ENCODE measurements around the gene REC114. TPM values are rescaled to one million over a fixed set of nuclear protein-coding genes. Genes with fewer than 3 reads are reported as not detected.

The REC114 gene
- total RNA-seq, 1 donor from 2014 or later = not detected

GRCh38 chr15:73517566-73517965 lies 74.6 kb downstream of the REC114 start:
- peaks cover 20% of the 10 kb centered on the region for H3K27me3 Mint-ChIP-seq (ENCODE audit: low read depth)
- H3K9me3 Mint-ChIP-seq = no peaks in the 10 kb centered on the region
- no peak overlapping the region for H3K27ac Mint-ChIP-seq
- DNase-seq (ENCODE audit: low spot score) = no peak
- intact Hi-C loops (cut with micrococcal nuclease) = no loop called here
- peaks cover 8% of the 10 kb centered on the region for H3K4me1 Mint-ChIP-seq (ENCODE audit: low read depth)
- H3K36me3 Mint-ChIP-seq (ENCODE audit: low read depth) = no peaks in the 10 kb centered on the region
- no peak overlapping the region for H3K4me3 Mint-ChIP-seq (ENCODE audit: low read depth)

DNA sequence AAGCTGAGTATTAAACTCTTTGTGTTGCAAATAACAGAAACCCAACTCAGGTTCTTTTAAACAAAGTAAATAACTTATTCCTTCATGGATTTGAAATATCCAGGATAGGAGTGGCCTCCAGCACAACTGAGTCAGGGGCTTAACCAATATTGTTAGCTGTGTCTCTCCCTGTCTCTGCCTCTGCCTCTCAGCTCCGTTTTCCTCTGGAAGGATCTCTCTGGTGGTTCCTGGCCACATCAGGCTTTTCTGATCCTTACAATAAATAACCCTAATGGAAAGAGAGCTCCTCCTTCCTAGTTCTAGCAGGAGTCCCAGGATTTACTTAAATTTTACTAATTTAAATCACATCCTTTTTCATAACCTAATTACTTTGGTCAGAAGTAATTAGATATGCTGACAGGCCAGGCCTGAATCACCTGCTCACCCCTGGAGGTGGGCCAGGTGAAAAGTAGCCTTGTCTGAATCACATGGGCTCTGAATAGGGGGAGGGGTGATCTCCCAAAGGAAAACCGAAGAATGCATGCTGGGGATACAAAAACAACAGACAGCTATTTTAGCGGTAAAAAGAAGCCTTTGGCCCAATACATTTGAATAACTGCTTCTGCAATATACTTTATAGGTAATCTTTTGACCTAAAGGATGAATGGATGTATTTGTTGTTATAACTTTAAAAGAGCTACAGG lies 75.4 kb downstream of the REC114 start:
- no peak overlapping the region for H3K4me3 Mint-ChIP-seq (ENCODE audit: low read depth)
- DNase-seq (ENCODE audit: low spot score) = no peak
- H3K4me1 Mint-ChIP-seq (ENCODE audit: low read depth) = peaks cover 8% of the 10 kb centered on the region
- no peak overlapping the region for H3K27ac Mint-ChIP-seq
- H3K27me3 Mint-ChIP-seq (ENCODE audit: low read depth) = peaks cover 20% of the 10 kb centered on the region
- no peaks in the 10 kb centered on the region for H3K9me3 Mint-ChIP-seq
- intact Hi-C loops (cut with micrococcal nuclease) = no loop called here
- no peaks in the 10 kb centered on the region for H3K36me3 Mint-ChIP-seq (ENCODE audit: low read depth)

GRCh38 chr15:73518876-73519733 lies 76.1 kb downstream of the REC114 start:
- no peaks in the 10 kb centered on the region for H3K36me3 Mint-ChIP-seq (ENCODE audit: low read depth)

DNA sequence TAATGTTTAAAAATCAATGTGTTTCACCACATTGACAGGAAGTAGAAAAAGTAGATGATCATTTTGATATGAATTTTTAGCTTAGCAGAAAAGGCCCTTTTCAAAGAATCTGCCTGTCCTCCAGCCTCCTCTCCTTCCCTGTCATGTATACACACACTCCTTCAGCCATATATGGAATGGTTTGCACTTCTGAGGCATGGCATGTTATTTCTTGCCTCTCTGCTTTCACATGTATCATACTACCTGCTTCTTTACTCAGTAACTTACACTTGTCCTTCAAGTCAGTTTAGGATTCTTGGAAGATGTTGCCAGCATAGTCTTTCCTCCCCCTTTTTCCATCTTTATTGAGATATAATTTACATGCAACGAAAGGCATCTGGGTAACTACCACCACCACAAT lies 79.0 kb downstream of the REC114 start:
- Mint-ChIP-seq H3K27ac (no peak overlapping the region), H3K36me3 (ENCODE audit: low read depth) (no peaks in the 10 kb centered on the region), H3K4me1 (ENCODE audit: low read depth) (peaks cover 8% of the 10 kb centered on the region), H3K4me3 (ENCODE audit: low read depth) (no peak overlapping the region), H3K9me3 (no peaks in the 10 kb centered on the region), H3K27me3 (ENCODE audit: low read depth) (peaks cover 38% of the 10 kb centered on the region)
- intact Hi-C loops (cut with micrococcal nuclease) = no loop called here
- no peak for DNase-seq (ENCODE audit: low spot score)

More at GRCh38 chr15:73518876-73519733, 76.1 kb downstream of the REC114 start:
- no peaks in the 10 kb centered on the region for H3K9me3 Mint-ChIP-seq
- intact Hi-C loops (cut with micrococcal nuclease) = no loop called here
- H3K27me3 Mint-ChIP-seq (ENCODE audit: low read depth) = peaks cover 25% of the 10 kb centered on the region
- DNase-seq (ENCODE audit: low spot score) = no peak
- no peak overlapping the region for H3K27ac Mint-ChIP-seq
- H3K4me1 Mint-ChIP-seq (ENCODE audit: low read depth) = peaks cover 8% of the 10 kb centered on the region
- no peak overlapping the region for H3K4me3 Mint-ChIP-seq (ENCODE audit: low read depth)

DNA sequence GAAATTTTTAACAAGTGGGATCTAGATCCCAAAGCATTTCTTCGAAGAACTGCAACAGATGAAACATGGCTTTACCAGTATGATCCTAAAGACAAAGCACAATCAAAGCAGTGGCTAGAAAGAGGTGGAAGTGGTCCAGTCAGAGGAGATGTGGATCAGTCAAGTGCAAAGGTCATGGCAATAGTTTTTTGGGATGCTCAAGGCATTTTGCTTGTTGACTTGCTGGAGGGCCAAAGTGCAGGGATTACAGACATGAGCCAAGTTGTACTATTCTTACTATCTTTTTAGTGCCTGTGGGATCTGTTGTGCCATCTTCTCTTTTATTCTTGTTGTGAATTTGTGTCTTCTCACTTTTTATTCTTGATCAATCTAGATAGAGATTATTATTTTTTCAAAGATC lies 82.0 kb downstream of the REC114 start:
- intact Hi-C loops (cut with micrococcal nuclease) = no loop called here
- H3K4me3 Mint-ChIP-seq (ENCODE audit: low read depth) = no peak overlapping the region
- H3K9me3 Mint-ChIP-seq = no peaks in the 10 kb centered on the region
- H3K27ac Mint-ChIP-seq = no peak overlapping the region
- peaks cover 38% of the 10 kb centered on the region for H3K27me3 Mint-ChIP-seq (ENCODE audit: low read depth)
- peaks cover 2% of the 10 kb centered on the region for H3K4me1 Mint-ChIP-seq (ENCODE audit: low read depth)
- H3K36me3 Mint-ChIP-seq (ENCODE audit: low read depth) = no peaks in the 10 kb centered on the region
- DNase-seq (ENCODE audit: low spot score) = no peak

DNA sequence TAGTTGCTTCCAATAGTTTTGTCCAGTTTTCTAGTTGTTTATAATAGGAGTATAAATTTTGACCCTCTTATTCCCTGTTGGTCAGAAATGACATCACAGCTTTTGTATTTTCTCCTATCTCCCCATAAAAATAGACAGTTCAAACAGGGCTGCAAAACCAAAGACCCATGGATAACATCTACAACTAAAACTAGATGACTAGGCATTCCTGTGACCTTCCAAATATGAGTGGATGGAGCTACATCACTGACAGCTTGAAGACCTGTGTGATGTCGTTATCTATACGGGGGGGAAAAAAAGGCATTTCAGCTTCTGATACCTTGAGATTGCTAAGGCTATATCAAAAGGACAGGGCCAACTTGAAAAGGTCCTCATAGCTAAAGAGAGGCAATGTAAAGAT lies 84.6 kb downstream of the REC114 start:
- peaks cover 30% of the 10 kb centered on the region for H3K27me3 Mint-ChIP-seq (ENCODE audit: low read depth)
- no peaks in the 10 kb centered on the region for H3K9me3 Mint-ChIP-seq
- no peak overlapping the region for H3K27ac Mint-ChIP-seq
- H3K4me1 Mint-ChIP-seq (ENCODE audit: low read depth) = no peaks in the 10 kb centered on the region
- no peak for DNase-seq (ENCODE audit: low spot score)
- intact Hi-C loops (cut with micrococcal nuclease) = no loop called here
- no peak overlapping the region for H3K4me3 Mint-ChIP-seq (ENCODE audit: low read depth)
- H3K36me3 Mint-ChIP-seq (ENCODE audit: low read depth) = no peaks in the 10 kb centered on the region

DNA sequence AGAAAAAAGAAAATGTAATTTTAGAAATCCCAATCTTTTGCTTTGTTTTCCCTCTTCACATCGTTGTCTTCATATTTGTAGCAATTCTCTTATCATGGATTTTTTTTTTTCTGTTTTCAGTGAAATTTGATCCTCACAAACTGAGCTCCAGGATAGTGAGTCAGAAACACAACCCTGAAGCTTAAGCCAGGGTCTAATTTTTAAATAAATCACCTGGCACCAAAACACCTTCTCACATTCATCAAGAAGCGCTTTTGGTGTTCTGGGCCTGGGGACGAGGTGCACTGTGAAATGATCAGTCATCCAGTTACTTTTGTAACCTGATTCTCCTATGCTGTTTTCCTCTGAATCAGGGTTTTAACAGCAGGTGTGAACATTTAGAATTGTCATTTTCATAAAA lies 87.7 kb downstream of the REC114 start:
- Mint-ChIP-seq H3K4me3 (ENCODE audit: low read depth) (no peak overlapping the region), H3K27me3 (ENCODE audit: low read depth) (peaks cover 19% of the 10 kb centered on the region), H3K27ac (no peak overlapping the region), H3K4me1 (ENCODE audit: low read depth) (no peaks in the 10 kb centered on the region), H3K36me3 (ENCODE audit: low read depth) (no peaks in the 10 kb centered on the region), H3K9me3 (no peaks in the 10 kb centered on the region)
- intact Hi-C loops (cut with micrococcal nuclease) = no loop called here
- no peak for DNase-seq (ENCODE audit: low spot score)

DNA sequence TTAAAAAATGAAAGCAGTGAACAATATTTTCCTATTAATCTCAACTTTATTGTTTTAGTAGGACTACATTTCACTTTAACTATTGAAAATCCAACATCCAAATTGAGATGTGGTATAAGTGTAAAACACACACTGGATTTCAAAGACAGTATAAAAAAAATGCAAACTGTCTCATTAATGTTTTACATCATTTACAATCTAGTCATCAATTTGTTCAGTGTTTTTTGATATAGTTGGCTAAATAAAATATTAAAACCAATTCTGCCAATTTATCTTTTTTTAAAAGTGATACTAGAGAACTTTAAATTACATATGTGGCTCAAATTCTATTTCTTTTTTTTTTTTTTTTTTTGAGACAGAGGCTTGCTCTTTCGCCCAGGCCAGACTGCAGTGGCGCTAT lies 95.2 kb downstream of the REC114 start:
- no peaks in the 10 kb centered on the region for H3K4me1 Mint-ChIP-seq (ENCODE audit: low read depth)
- H3K27me3 Mint-ChIP-seq (ENCODE audit: low read depth) = peaks cover 3% of the 10 kb centered on the region
- intact Hi-C loops (cut with micrococcal nuclease) = no loop called here
- H3K4me3 Mint-ChIP-seq (ENCODE audit: low read depth) = no peak overlapping the region
- no peaks in the 10 kb centered on the region for H3K36me3 Mint-ChIP-seq (ENCODE audit: low read depth)
- H3K9me3 Mint-ChIP-seq = no peaks in the 10 kb centered on the region
- no peak for DNase-seq (ENCODE audit: low spot score)
- no peak overlapping the region for H3K27ac Mint-ChIP-seq

DNA sequence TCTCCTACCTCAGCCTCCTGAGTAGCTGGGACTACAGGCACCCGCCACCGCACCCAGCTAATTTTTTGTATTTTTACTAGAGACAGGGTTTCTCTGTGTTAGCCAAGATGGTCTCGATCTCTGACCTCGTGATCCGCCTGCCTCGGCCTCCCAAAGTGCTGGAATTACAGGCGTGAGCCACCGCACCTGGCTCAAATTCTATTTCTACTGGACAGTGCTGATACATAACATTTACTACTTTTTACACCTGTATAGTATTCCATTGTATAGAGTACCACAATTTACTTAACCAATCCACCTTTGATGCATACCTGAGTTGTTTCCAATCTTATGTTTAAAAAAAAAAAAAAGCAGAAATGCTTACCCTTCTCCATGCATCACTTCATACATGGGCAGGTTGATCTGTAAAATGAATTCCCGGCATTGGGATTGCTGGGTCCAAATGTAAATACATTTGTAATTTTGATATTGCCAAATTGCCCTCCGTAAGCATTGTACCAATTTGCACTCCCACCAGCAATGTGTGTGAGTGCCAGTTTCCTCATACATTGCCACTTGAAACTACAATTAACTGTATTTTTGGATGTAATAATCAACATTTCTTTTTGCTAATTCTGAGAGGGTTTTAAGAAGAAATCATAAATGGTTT lies 95.7 kb downstream of the REC114 start:
- H3K4me1 Mint-ChIP-seq (ENCODE audit: low read depth) = no peaks in the 10 kb centered on the region
- H3K36me3 Mint-ChIP-seq (ENCODE audit: low read depth) = no peaks in the 10 kb centered on the region
- no peak for DNase-seq (ENCODE audit: low spot score)
- no peak overlapping the region for H3K27ac Mint-ChIP-seq
- intact Hi-C loops (cut with micrococcal nuclease) = no loop called here
- H3K9me3 Mint-ChIP-seq = no peaks in the 10 kb centered on the region
- peaks cover 3% of the 10 kb centered on the region for H3K27me3 Mint-ChIP-seq (ENCODE audit: low read depth)
- no peak overlapping the region for H3K4me3 Mint-ChIP-seq (ENCODE audit: low read depth)

- H3K9me3 Mint-ChIP-seq = no peaks in the 10 kb centered on the region
- no peak for DNase-seq (ENCODE audit: low spot score)
- no peaks in the 10 kb centered on the region for H3K36me3 Mint-ChIP-seq (ENCODE audit: low read depth)
- H3K27ac Mint-ChIP-seq = no peak overlapping the region
- H3K4me1 Mint-ChIP-seq (ENCODE audit: low read depth) = no peaks in the 10 kb centered on the region
- peaks cover 3% of the 10 kb centered on the region for H3K27me3 Mint-ChIP-seq (ENCODE audit: low read depth)
- H3K4me3 Mint-ChIP-seq (ENCODE audit: low read depth) = no peak overlapping the region
- intact Hi-C loops (cut with micrococcal nuclease) = no loop called here
Measured at GRCh38 chr15:73539212-73540128, 96.5 kb downstream of the REC114 start.

GRCh38 chr15:73540161-73540560 lies 97.2 kb downstream of the REC114 start:
- H3K4me3 Mint-ChIP-seq (ENCODE audit: low read depth) = no peak overlapping the region
- intact Hi-C loops (cut with micrococcal nuclease) = no loop called here
- no peaks in the 10 kb centered on the region for H3K9me3 Mint-ChIP-seq

DNA sequence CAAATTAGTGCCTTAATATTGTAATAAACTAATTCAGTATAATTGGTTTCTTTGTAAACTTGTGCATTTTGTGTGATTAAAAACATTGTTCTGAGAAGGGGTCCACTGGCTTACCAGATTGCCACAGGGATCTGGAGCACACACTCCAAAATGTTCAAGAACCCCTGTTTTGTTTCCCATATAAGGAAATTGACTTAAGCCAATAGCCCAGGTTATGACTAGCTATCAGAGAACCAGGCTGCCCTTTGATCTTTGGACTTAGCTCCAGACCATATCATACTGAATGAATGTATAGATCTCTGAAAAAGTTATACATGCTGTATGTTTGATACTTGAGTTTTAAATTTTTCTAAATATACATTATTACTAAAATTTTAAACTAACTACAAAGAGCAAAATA lies 98.5 kb downstream of the REC114 start:
- Mint-ChIP-seq H3K27me3 (ENCODE audit: low read depth) (peaks cover 3% of the 10 kb centered on the region), H3K9me3 (no peaks in the 10 kb centered on the region), H3K4me1 (ENCODE audit: low read depth) (no peaks in the 10 kb centered on the region), H3K4me3 (ENCODE audit: low read depth) (no peak overlapping the region), H3K36me3 (ENCODE audit: low read depth) (no peaks in the 10 kb centered on the region), H3K27ac (no peak overlapping the region)
- intact Hi-C loops (cut with micrococcal nuclease) = no loop called here
- no peak for DNase-seq (ENCODE audit: low spot score)

More at GRCh38 chr15:73540161-73540560, 97.2 kb downstream of the REC114 start:
- Mint-ChIP-seq H3K36me3 (ENCODE audit: low read depth) (no peaks in the 10 kb centered on the region), H3K27ac (no peak overlapping the region), H3K4me1 (ENCODE audit: low read depth) (no peaks in the 10 kb centered on the region), H3K27me3 (ENCODE audit: low read depth) (peaks cover 3% of the 10 kb centered on the region)
- DNase-seq (ENCODE audit: low spot score) = no peak

All from activated T-helper 2 cell treated with anti-CD3 and anti-CD28 coated beads, Interferon-gamma antibody, Interleukin-2, Interleukin-4, amounts not matched to agents 10 μg/mL and 5 μg/mL and 100 μg/mL, durations not matched to agents 14 hours and 24 hours and 36 hours (primary cell).